K562 (cell line): ENCODE data around the gene IGFALS. TPM values are rescaled to one million over a fixed set of nuclear protein-coding genes. Genes with fewer than 3 reads are reported as not detected.

Experiments used
- ATAC-seq: fragments of 200-7000 bp; cut with Tn5 transposase; 3 replicates; pipeline ENCODE4 v1.9.1; 2020; ENCODE audit warnings: moderate library complexity
- BruUV-seq: library from RNA; stranded (reverse); fragments of 400-500 nt; replicated peaks from 2 replicates; lab custom pipeline; 2021; lab: Mats Ljungman, UMichigan
- CTCF ChIA-PET: fragments of 300-600 bp; formaldehyde crosslinking; extraction: SDS; loops from one replicate; lab custom pipeline; 2021; ENCODE audit warnings: low intra/inter-chr PET ratio; lab: Yijun Ruan, JAX
- POLR2A ChIA-PET: fragments of 300-600, 350-650 bp; sonication (Branson Sonifier 250); formaldehyde crosslinking; extraction: SDS; loops from one replicate; lab custom pipeline; 2021; ENCODE audit warnings: antibody characterized with exemption, inconsistent platforms; lab: Yijun Ruan, JAX
- DNase-seq, 4 experiments: peaks; one replicate each; pipeline versions ENCODE4 v3.0.0 to v3.0.0-alpha.2; 2011 to 2018; ENCODE audit warnings: low spot score in 3 of 4, mixed read lengths in 3 of 4; ENCODE audit errors: extremely low read depth in 1 of 4
- FAIRE-seq: peaks from 2 replicates; lab custom pipeline; 2011; peaks lifted over from hg19 to GRCh38; lab: Jason Lieb, UNC
- H2AFZ ChIP-seq: 2 replicates; pipeline ENCODE4 v1.6.0; 2011; ENCODE audit warnings: low read depth, low read length, control low read depth, inconsistent platforms
- H3K27ac ChIP-seq: fragments of 200-600 bp; 3 replicates; pipeline ENCODE4 v1.8.0; 2011; ENCODE audit warnings: low read depth, mild to moderate bottlenecking, control low read depth, inconsistent platforms, low read length, moderate library complexity, mixed read lengths; ENCODE audit errors: extremely low read depth
- H3K27me3 ChIP-seq, 2 experiments: fragments of 300-600 bp in 1 of 2; 2 replicates in 1 of 2; 3 replicates in 1 of 2; pipeline versions ENCODE4 v1.6.0 to v1.8.0; 2011; ENCODE audit warnings: inconsistent platforms in 2 of 2, low read length in 2 of 2, mild to moderate bottlenecking in 1 of 2, mixed read lengths in 1 of 2, moderate library complexity in 1 of 2; ENCODE audit not compliant: control insufficient read depth in 2 of 2, insufficient read depth in 2 of 2
- H3K36me3 ChIP-seq: fragments of 300-600 bp; 3 replicates; pipeline ENCODE4 v1.8.0; 2011; ENCODE audit warnings: mild to moderate bottlenecking, low read length, inconsistent platforms; ENCODE audit not compliant: control insufficient read depth, insufficient read depth
- H3K4me1 ChIP-seq, 2 experiments: fragments of 200-600 bp in 1 of 2; replicated peaks in 1 of 2; 2 replicates in 1 of 2; 3 replicates in 1 of 2; pipeline versions ENCODE4 v1.5.1 to v1.8.0; 2011; ENCODE audit warnings: inconsistent platforms in 2 of 2, low read length in 2 of 2, mild to moderate bottlenecking in 1 of 2, mixed read lengths in 1 of 2, moderate library complexity in 1 of 2; ENCODE audit not compliant: control insufficient read depth in 2 of 2, insufficient read depth in 2 of 2
- H3K4me2 ChIP-seq: 2 replicates; pipeline ENCODE4 v1.6.1; 2011; ENCODE audit warnings: low read length, control low read depth, inconsistent platforms, mixed read lengths; ENCODE audit not compliant: insufficient read depth
- H3K4me3 ChIP-seq: fragments of 200-600 bp; sonication (generic), shearing (Covaris generic); 2 replicates; pipeline ENCODE4 v1.5.1; 2016; ENCODE audit warnings: control low read depth, inconsistent platforms
- H3K79me2 ChIP-seq: fragments of 200-600 bp; 3 replicates; pipeline ENCODE4 v1.8.0; 2011; ENCODE audit warnings: low read length, inconsistent platforms; ENCODE audit not compliant: control insufficient read depth, insufficient read depth
- H3K9ac ChIP-seq, 2 experiments: 2 replicates each; pipeline versions ENCODE4 v1.6.0 to v1.6.1; 2011; ENCODE audit warnings: low read depth in 2 of 2, low read length in 2 of 2, control low read depth in 1 of 2, inconsistent platforms in 1 of 2, mild to moderate bottlenecking in 1 of 2, mixed read lengths in 1 of 2; ENCODE audit not compliant: insufficient read depth in 1 of 2
- H3K9me1 ChIP-seq: one replicate; pipeline ENCODE4 v1.6.0; 2011; ENCODE audit warnings: inconsistent platforms, mild to moderate bottlenecking, low read length, moderate library complexity; ENCODE audit not compliant: control insufficient read depth, insufficient read depth
- H3K9me3 ChIP-seq: replicated peaks from 2 replicates; pipeline ENCODE4 v1.5.1; 2011; ENCODE audit warnings: low read depth, low read length, inconsistent platforms; ENCODE audit not compliant: control insufficient read depth, insufficient read depth
- H4K20me1 ChIP-seq: replicated peaks from 2 replicates; pipeline ENCODE4 v1.6.1; 2011; ENCODE audit warnings: low read length, inconsistent platforms, mixed read lengths; ENCODE audit not compliant: control insufficient read depth, insufficient read depth
- POLR2G ChIP-seq: fragments of 200-400 bp; formaldehyde crosslinking; IDR thresholded peaks from 2 replicates; pipeline ENCODE4 v1.6.1; 2017; ENCODE audit warnings: low read depth, mild to moderate bottlenecking, antibody characterized with exemption, low read length, moderate library complexity
- PTRF ChIP-seq: fragments of 450-650 bp; IDR thresholded peaks from 2 replicates; pipeline ENCODE4 v1.6.1; 2016; ENCODE audit warnings: mild to moderate bottlenecking, missing genetic modification characterization, missing compliant biosample characterization
- RBFOX2 ChIP-seq: fragments of 200-400 bp; formaldehyde crosslinking; IDR thresholded peaks from 2 replicates; pipeline ENCODE4 v1.6.1; 2017; ENCODE audit warnings: low read depth, mild to moderate bottlenecking, low read length, moderate library complexity
- SMAD2 ChIP-seq: fragments of 150-350 bp; IDR thresholded peaks from 2 replicates; pipeline ENCODE4 v1.6.1; 2014; ENCODE audit warnings: low read depth, mild to moderate bottlenecking, low read length
- TRIM24 ChIP-seq, 2 experiments: fragments of 450-650 bp; IDR thresholded peaks; 2 replicates each; pipeline ENCODE4 v1.6.1; 2016
- TSC22D4 ChIP-seq: fragments of 450-650 bp; IDR thresholded peaks from 2 replicates; pipeline ENCODE4 v1.6.1; 2016; ENCODE audit warnings: missing genetic modification characterization, missing biosample characterization, control low read depth
- WGBS: fragments of 100-300 bp; shearing (Covaris generic); methylation state at CpG from one replicate; pipeline ENCODE4 v1.1.6; 2016; ENCODE audit warnings: low coverage, mixed read lengths; ENCODE audit not compliant: insufficient coverage; ENCODE audit errors: missing lambda C conversion rate; 5-methylcytosine and 5-hydroxymethylcytosine counted together
- in situ Hi-C: fragments of 300-500 bp; cut with MboI; formaldehyde crosslinking; loops from 4 replicates; pipeline ENCODE4 v1.15.0; 2018; ENCODE audit warnings: inconsistent platforms, mixed read lengths
- intact Hi-C: fragments of 100-400 bp; cut with micrococcal nuclease; formaldehyde crosslinking; loops from 2 replicates; pipeline ENCODE4 v1.14.2; 2022
- polyA plus RNA-seq, 8 experiments: library from polyadenylated mRNA; depleted of rRNA in 4 of 8; stranded (reverse) in 5 of 8; unstranded in 3 of 8; fragments of >200 nt; fragmentation: Nextera tagmentation in 2 of 8; fragmentation: Illumina TruSeq in 1 of 8; extraction: Ambion mirVana in 2 of 8; extraction: Trizol in 1 of 8; gene quantifications; 2 replicates each; pipeline versions ENCODE4 v1.2.1 to v1.2.3, GENCODE V29; 2011 to 2014; ENCODE audit warnings: inconsistent platforms in 1 of 8, missing spikeins in 1 of 8
- total RNA-seq, 7 experiments: library from RNA; depleted of rRNA in 6 of 7; stranded (reverse); fragments of >200 nt in 6 of 7; fragmentation: Illumina TruSeq in 2 of 7; extraction: Trizol in 2 of 7; gene quantifications; 2 replicates each; pipeline versions ENCODE4 v1.2.1 to v1.2.3, GENCODE V29; 2011 to 2021; ENCODE audit warnings: low replicate concordance in 1 of 7
- TF ChIP-seq, protein P1 (sequence below): fragments of 450-650 bp; IDR thresholded peaks from 2 replicates; pipeline ENCODE4 v1.6.1; 2014; ENCODE audit warnings: low read depth, mild to moderate bottlenecking, moderate library complexity, borderline replicate concordance
- TF ChIP-seq, protein P2 (sequence below): fragments of 450-650 bp; formaldehyde crosslinking; IDR thresholded peaks from 2 replicates; pipeline ENCODE4 v1.4.0; 2020; ENCODE audit warnings: mild to moderate bottlenecking

Gene IGFALS
- total and polyA plus RNA-seq, 9 of the 15 experiments (the other 6 are each of a cell fraction or from before 2014, with no cell fraction given), result not detected

DNA sequence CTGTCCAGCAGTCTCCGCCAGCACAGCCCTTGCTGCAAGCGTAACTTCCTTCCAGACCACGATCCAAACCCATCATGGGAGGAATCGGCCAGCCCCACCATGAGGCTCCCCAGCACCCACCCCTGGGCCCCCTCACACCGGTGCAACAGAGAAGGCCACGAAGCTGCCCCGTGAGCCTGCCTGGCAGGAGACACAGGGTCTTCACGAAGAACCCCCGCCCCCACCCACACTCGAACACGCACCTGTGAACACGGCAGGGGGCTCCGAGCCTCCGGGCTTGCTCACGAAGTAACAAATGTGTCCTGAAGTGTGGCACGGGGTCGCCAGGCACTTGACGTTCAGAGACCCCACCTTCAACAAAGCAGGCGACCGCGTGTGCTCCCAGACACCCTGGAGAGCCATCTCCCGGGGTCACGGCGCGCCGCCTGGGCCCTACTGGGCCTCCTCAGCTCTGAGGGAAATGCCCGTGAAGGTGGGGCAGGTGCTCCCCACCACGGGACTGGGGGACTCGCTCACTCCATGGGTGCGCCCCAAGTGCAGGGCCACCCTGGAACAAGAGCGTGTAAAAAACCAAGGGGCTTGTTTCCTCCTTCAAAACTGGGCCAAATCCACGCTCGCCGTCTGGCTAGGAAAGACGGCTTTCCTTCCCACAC, 25.5 kb upstream of the IGFALS start:
- BruUV-seq, result no TSS peak
- FAIRE-seq (no peak), DNase-seq (no peak), ATAC-seq (no peak)
- Histone ChIP-seq H3K27ac (no peak overlapping the region), H3K9me3 (no peaks in the 10 kb centered on the region), H3K36me3 (peaks cover 3% of the 10 kb centered on the region; the same call in 1 of the 3 replicates), H3K79me2 (no peaks in the 10 kb centered on the region), H3K4me3 (no peak overlapping the region), H3K4me1 (peaks cover 0 to 49% of the 10 kb centered on the region in 2 experiments; a peak in 2 of 5 replicates), H3K4me2 (no peak overlapping the region), H3K9ac (peak overlapping the region in 1 of 2 experiments; percentile 13; a peak in 1 of 4 replicates), H4K20me1 (no peaks in the 10 kb centered on the region), H2AFZ (no peak overlapping the region), H3K27me3 (no peaks in the 10 kb centered on the region), H3K9me1 (no peaks in the 10 kb centered on the region)
- POLR2A ChIA-PET, result no interaction called here
- WGBS, result 81% methylated on average over 29 of the region's 35 CpGs
- intact Hi-C loops (no loop called here), in situ Hi-C loops (no loop called here)
- CTCF ChIA-PET, result no interaction called here
- peak; percentile 23; the same call in 1 of the 2 replicates for TF ChIP-seq POLR2G
- TF ChIP-seq TSC22D4 (tag), result no peak

DNA sequence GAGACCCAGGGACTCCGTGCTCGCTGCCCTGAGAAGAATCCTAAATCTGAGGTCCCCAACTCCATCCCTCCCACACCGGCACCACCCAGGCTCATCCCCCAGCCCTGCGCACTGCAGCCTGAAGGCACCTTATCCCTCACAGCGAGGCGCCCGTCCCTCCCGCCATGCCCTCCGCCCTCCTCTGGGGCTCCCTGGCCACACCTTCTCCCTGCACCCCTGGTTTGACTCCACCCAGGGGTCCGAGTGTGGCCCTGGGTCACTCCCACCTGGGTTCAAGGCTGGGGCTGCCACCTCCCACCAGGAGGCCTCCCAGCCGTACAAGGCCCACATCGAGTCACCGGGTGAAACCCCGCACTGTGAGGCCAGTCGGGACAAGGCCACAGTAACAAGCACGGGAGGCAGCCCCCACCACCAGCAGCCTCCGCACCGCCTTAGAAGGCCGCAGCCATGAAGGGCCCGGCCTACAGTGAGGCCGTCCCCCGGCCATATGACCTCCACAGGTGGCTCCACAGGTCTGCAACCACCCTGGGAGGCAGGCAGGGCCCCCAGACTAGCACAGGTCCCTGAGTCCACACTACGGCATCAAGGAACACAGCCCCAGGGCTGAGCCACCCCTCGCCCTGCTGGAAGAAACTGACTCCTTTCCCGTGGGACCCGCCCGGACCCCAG, 24.8 kb upstream of the IGFALS start:
- no peaks in the 10 kb centered on the region for H4K20me1 ChIP-seq
- no peak overlapping the region for H3K4me2 ChIP-seq
- CTCF ChIA-PET, result no interaction called here
- peaks cover 0 to 49% of the 10 kb centered on the region in 2 experiments; a peak in 2 of 5 replicates for H3K4me1 ChIP-seq
- ATAC-seq, result no peak
- in situ Hi-C loops, result no loop called here
- no peak overlapping the region for H3K4me3 ChIP-seq
- no peak for FAIRE-seq
- POLR2A ChIA-PET, result no interaction called here
- peak overlapping the region in 1 of 2 experiments; percentile 13; a peak in 1 of 4 replicates for H3K9ac ChIP-seq
- intact Hi-C loops, result no loop called here
- H3K36me3 ChIP-seq, result peaks cover 3% of the 10 kb centered on the region; the same call in 1 of the 3 replicates
- no peaks in the 10 kb centered on the region for H3K9me1 ChIP-seq
- H3K79me2 ChIP-seq, result no peaks in the 10 kb centered on the region
- H3K27ac ChIP-seq, result no peak overlapping the region
- BruUV-seq, result no TSS peak
- no peaks in the 10 kb centered on the region for H3K9me3 ChIP-seq
- H3K27me3 ChIP-seq, result no peaks in the 10 kb centered on the region
- no peak overlapping the region for H2AFZ ChIP-seq
- DNase-seq, result no peak
- 77% methylated on average over 19 of the region's 27 CpGs for WGBS
- TF ChIP-seq RBFOX2, result 0 out of 2 replicates have a peak, but pooled peaks have one; percentile 9
- TF ChIP-seq TRIM24 (IDR thresholded peaks at IDR 0.05), result no peak
- TF ChIP-seq SMAD2, result no peak
- TF ChIP-seq, protein P1, sequence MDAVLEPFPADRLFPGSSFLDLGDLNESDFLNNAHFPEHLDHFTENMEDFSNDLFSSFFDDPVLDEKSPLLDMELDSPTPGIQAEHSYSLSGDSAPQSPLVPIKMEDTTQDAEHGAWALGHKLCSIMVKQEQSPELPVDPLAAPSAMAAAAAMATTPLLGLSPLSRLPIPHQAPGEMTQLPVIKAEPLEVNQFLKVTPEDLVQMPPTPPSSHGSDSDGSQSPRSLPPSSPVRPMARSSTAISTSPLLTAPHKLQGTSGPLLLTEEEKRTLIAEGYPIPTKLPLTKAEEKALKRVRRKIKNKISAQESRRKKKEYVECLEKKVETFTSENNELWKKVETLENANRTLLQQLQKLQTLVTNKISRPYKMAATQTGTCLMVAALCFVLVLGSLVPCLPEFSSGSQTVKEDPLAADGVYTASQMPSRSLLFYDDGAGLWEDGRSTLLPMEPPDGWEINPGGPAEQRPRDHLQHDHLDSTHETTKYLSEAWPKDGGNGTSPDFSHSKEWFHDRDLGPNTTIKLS, result no peak
- peak; percentile 54; the same call in 1 of the 2 replicates for TF ChIP-seq POLR2G
- no peak for TF ChIP-seq PTRF (tag)
- TF ChIP-seq, protein P2, sequence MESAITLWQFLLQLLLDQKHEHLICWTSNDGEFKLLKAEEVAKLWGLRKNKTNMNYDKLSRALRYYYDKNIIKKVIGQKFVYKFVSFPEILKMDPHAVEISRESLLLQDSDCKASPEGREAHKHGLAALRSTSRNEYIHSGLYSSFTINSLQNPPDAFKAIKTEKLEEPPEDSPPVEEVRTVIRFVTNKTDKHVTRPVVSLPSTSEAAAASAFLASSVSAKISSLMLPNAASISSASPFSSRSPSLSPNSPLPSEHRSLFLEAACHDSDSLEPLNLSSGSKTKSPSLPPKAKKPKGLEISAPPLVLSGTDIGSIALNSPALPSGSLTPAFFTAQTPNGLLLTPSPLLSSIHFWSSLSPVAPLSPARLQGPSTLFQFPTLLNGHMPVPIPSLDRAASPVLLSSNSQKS (CRISPR knock-in tag), result no peak
